Activated CD8-positive, alpha-beta memory T cell treated with anti-CD3 and anti-CD28 coated beads, Interleukin-2, amount 50 U/mL, for 48 hours (primary cell): ENCODE measurements around the gene SCYL2.
"Not testable (repeated sequence)": the region's sequence is repeated elsewhere in the genome, so short reads cannot be mapped to it uniquely, and the experiment has no call there.

ENCODE experiments used
- DNase-seq: peaks from one replicate; pipeline ENCODE4 v3.0.0-alpha.2; 2020

SCYL2 gene, protein sequence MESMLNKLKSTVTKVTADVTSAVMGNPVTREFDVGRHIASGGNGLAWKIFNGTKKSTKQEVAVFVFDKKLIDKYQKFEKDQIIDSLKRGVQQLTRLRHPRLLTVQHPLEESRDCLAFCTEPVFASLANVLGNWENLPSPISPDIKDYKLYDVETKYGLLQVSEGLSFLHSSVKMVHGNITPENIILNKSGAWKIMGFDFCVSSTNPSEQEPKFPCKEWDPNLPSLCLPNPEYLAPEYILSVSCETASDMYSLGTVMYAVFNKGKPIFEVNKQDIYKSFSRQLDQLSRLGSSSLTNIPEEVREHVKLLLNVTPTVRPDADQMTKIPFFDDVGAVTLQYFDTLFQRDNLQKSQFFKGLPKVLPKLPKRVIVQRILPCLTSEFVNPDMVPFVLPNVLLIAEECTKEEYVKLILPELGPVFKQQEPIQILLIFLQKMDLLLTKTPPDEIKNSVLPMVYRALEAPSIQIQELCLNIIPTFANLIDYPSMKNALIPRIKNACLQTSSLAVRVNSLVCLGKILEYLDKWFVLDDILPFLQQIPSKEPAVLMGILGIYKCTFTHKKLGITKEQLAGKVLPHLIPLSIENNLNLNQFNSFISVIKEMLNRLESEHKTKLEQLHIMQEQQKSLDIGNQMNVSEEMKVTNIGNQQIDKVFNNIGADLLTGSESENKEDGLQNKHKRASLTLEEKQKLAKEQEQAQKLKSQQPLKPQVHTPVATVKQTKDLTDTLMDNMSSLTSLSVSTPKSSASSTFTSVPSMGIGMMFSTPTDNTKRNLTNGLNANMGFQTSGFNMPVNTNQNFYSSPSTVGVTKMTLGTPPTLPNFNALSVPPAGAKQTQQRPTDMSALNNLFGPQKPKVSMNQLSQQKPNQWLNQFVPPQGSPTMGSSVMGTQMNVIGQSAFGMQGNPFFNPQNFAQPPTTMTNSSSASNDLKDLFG

DNA sequence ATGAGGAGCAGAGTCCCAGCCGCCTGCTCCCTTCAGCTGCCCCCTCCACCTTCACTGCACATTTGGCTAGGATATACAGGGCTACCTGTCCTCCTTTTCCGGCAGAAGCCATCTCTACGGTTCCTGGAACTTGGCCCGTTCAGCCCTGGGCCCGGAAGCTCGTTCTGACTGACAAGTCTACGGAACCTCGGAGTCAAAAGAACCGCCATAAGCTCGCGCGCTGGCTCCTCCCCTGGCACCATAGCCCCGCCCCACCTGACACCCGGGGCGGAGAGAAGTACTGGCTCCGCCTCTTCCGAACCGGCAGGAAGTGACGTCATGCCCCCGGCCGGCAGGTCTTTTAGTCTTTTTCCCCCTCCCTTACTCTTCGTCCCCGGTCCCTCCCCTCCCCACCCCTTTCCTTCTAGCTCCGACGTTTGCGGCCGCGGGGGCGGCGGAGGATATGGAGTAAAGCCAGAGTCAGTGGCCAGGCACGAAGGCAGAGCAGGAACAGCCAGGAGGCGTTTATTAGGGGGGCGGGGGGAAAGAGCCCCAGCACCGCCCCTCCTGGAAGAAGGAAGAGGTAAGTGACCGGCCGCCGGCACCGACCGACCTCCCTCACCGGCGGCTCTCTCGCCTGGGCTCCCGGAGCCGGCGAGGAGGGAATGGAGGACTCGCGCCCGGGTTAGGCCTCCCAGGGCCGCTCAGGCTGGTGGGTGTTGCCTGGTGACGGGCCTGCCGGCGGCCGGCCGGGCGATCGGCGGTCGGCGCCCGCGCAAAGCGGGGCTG is at the start of gene SCYL2, which contains the start of gene DEPDC4:
TSS of gene SCYL2 (plus strand) at position 343 of the 768 bp plus-strand sequence. CDS start 15,794 bp downstream, outside the sequence.
TSS of gene DEPDC4 (minus strand) at position 245 of the 768 bp plus-strand sequence. CDS start at position 242, 3 bp downstream.
- peak; percentile 96 for DNase-seq

DNA sequence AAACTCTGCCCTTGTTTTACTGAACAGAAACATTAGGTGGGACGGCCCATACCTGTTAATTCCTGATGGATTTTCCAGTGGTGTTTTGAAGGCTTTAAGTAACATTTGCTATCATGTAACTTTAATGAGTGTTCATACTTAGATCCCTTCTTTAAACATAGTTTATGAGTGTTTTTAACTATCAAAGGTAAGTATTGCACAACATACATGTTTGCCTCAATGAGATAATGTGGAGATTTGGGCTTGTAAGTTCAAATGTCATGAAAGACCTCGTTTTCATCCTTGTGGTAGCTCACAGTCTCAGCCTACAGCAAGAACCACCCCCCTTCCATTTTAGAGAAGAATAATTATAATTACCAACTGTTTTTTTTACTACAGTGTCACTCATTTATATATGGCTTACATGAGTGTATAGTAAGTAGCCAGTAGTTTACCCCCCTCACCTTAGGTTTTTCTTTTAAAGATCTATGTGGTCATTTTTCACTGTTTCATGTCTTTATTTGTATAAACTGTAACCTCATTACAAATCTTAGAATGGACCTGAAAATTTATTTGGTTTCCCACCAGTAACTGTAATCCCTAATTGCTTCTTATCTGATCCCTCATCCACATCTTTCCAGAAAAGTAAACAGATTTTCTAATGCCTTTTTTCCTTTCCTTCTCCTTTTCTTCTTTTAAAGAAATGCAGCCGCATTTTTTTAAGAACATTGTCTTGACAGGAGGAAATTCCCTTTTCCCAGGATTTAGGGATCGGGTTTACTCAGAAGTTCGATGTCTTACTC is 47.5 kb upstream of the SCYL2 start:
- DNase-seq, result no peak

DNA sequence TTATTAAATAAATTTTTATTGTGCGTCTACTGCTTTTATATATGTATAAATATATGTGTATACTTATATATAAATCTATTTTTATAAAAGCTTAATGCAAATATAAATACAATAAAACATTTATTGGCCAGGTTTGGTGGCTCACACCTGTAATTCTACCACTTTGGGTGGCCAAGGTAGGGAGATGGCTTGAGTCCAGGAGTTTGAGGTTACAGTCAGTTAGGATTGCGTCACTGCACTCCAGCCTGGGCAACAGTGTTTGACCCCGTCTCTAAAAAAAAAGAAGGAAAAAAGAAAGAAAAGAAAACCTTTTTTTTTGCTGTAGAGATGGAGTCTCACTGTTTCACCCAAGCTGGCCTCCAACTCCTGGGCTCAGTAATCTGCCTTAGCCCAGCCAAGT is 45.5 kb upstream of the SCYL2 start:
- DNase-seq, result no peak

DNA sequence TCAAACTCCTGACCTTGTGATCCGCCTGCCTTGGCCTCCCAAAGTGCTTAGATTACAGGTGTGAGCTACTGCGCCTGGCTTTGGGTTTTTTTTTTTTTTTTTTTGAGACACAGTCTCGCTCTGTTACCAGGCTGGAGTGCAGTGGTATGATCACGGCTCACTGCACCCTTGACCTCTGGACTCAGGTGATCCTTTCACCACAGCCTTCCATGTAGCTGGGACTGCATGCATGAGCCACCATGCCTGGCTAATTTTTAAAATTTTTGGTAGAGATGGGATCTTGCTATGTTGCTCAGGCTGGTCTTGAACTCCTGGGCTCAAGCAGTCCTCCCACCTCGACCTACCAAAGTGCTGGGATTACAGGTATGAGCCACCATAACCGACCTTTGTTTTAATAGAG is 44.8 kb upstream of the SCYL2 start:
- not testable (repeated sequence) for DNase-seq

DNA sequence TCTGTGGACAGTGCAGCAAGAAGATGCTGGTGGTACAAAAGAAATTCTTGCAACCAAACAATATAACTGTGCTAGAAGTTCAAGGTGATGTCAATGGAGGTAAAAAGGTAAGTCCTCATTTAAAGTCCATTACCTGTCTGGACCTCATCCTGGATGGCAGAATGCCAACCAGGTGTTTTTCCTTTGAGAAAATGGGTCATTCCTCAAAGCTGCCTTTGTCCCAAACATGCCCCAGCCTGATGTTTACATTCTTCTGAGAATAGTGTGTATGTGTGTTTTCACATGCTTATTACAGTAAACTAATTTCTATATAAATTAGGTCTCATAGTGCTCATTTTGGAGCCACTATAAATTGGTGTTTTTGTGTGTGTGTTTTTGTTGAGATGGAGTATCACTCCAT is 41.5 kb upstream of the SCYL2 start:
- no peak for DNase-seq

DNA sequence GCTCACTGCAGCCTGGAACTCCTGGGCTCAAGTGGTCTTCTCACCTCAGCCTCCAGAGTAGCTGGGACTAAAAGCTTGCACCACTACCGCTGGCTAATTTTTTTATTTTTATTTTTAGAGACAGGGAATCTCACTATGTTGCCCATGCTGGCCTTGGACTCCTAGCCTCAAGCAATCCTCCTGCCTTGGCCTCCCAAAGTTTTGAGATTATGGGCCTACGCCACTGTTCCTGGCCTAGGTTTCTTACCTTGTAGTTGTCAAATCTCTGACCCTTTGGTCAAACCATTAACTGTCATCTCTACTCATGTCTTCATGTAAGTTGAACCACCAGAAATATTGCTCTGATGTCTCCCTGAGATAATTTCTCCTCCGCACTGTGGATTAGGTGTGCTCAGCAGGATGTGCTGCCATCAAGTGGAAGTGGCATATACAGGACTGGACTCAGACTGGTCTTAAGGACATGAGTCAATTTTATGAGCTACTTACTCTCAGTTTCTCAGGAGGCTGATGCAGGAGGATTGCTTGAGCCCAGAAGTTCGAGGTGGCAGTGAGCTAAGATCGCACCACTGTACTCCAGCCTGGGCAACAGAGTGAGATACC is 37.8 kb upstream of the SCYL2 start:
- DNase-seq, result no peak

DNA sequence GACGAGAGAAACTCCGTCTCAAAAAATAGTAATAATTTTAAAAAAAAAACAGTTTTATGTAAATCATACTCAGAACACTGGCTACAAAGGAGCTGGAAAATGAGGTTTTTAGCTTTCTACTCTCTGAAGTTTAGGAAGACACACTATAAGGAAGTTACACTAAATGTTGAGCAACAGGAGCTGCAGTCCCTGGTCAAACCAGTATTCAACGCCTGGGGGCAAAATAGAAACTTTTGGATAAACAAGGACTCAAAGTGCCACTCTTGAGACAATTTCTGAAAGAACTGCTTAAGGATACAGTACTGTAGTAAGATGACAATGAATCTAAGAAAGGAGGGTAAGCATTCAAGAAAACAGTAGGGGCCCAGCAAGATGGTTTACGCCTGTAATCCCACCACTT is 37.1 kb upstream of the SCYL2 start:
- no peak for DNase-seq

DNA sequence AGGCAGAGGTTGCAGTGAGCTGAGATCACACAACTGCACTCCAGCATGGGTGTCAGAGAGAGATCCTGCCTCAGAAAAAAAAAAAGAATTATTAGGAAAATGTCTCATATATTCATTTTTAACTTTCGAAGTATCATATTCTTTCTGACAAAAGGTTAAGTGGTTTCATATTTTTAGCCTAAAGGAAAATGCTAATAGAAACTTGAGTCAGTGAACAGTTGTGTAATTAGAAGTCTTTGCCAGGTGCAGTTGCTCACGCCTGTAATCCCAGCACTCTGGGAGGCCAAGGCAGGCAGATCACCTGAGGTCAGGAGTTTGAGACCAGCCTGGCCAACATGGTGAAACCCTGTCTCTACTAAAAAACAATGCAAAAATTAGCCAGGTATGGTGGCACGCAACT is 35.1 kb upstream of the SCYL2 start:
- not testable (repeated sequence) for DNase-seq

DNA sequence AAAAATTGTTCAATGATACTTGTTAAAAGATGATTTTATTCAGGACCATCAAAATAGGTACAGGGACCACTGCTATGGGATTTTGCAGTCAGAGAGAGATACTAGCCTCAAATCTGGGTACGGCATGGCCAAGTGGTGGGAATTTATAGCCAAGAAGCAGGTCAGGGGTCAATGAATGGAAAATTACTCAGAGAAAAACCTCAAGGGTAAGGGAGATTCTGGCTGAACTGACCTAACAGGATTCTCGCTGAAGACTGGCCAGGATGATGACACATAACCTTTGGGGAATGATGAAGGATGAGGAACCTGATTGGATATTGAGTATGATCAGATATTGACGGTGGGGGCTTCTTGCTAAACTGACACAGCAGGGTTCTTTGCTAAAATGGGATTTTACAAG is 32.8 kb upstream of the SCYL2 start:
- no peak for DNase-seq

DNA sequence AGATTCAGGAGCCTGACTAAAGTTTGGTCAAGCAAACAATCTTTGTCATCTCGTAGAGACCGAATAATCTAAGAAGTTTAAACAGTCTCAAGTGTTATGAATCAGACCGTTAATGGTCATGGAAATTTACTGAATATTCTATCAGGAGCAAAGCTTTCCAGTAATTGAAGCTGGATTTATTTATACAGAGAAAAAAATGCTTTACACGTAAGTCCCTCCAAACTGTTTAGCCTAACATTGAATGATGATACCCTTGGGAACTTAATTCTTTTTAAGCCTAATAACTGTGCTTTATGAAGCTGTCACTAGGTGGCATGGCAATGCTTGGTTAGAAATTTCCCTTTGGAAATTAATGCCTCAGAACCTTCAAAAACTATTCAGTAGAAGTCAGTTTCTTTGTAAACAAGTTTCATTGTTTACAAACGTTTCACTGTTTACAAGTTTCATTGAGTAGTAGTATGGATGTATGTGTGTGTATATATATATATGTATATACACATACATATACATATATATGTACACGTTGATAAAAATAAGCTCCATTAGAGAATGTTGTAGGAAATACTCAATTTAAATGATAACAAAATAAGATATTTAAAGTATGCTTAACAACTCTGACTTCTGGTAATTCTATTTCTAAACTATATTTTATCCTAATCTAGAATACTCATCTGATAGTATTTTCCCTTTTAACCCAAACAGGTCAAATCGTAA is 32.2 kb upstream of the SCYL2 start:
- no peak for DNase-seq

DNA sequence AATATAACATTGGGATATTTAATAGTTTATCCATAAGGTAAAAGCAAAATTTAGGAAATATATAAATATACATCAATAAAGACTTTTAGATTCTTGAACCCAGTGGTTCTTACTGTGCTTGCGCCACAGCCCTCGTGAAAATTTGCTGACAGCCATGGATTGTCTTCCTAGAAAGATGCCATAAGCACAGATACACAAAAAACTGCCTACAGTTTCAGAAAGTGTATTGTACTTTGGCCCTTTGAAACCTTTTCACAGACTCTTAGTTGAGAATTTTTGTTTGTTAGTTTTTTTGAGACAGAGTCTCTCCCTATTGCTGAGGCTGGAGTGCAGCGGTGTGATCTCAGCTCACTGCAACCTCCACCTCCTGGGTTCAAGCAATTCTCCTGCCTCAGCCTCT is 28.2 kb upstream of the SCYL2 start:
- DNase-seq, result no peak

DNA sequence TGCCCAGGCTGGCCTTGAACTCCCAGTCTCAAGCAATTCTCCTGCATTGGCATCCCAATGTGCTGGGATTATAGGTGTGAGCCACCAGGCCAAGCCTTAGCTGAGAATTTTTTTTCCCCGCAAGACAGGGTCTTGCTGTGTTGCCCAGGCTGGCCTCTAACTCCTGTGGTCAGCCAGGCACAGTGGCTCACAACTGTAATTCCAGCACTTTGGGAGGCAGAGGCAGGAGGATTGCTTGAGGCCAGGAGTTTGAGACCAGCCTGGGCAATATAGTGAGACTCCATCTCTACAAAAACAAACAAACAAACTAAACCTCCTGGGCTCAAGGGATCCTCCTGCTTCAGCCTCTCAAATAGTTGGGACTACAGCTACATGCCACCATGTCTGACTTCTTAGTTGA is 27.4 kb upstream of the SCYL2 start:
- DNase-seq, result no peak

DNA sequence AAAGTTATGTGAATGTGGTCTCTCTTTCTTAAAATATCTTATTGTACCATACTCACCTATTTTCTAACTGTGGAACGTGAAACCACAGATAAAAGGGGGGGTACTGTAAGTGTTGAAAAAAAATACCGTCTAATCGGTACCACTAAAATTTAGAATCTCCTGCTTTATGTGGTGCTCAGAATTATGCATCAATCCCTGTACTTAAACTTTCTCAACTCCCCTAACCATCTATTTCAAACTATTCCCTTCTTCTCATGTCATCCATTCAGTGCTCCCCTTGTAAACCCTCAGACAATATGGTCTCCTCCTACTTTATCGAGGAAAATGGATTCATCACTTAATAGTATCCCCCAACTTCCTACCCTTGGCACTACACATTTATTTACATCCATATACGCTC is 23.8 kb upstream of the SCYL2 start:
- no peak for DNase-seq

DNA sequence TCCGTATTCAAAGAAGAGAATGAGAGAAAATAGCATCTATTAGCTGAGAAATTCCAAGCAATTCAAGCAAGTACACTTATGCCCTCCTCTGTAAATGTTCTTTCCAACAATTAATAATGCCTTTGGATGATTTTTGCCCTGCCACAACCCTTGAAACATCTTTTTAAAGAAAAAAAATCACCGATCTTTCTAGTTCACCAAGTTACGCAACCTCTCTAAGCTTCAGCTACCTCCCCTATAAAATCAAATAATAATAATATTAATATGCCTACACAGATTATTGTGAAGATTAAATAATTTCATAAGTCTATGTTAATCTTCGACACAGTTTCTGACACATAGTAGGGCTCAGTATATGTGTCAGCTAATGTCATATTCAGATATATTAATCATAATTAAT is 19.2 kb upstream of the SCYL2 start:
- DNase-seq, result no peak

DNA sequence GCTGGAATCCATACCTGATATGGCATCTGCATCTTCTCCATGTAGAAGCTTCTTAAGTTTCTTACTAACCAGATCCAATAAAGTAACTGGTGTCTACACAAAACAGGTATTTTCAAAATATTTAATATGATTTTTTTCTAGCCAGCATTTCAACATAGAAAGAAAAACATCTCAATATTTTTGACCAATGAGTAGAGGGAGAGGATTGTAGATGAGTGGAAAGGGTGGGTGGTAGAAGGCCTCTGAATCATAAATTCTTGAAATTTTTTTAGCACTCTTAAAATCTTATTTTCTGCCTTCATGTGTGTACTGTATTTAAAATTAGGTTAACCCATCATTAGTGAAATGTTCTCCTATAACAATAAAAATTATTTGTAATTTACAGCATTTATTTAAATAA is 18.1 kb upstream of the SCYL2 start:
- DNase-seq, result no peak

DNA sequence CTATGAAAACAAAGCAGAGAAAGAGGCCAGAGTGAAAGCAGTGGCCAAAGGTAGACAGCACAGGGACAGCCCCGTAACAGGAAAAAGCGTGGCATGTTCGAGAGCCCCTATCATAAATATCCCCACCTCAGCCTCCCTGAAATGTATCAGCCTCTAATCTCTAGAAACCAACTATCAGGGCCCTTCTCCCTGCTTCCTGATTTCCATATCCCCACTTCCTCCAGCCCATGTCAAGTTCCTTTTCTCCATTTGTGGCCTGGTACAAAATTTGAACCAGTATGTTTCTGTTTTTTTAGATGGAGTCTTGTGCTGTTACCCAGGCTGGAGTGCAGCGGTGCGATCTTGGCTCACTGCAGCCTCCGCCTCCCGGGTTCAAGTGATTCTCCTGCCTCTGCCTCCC is 17.0 kb upstream of the SCYL2 start:
- no peak for DNase-seq

DNA sequence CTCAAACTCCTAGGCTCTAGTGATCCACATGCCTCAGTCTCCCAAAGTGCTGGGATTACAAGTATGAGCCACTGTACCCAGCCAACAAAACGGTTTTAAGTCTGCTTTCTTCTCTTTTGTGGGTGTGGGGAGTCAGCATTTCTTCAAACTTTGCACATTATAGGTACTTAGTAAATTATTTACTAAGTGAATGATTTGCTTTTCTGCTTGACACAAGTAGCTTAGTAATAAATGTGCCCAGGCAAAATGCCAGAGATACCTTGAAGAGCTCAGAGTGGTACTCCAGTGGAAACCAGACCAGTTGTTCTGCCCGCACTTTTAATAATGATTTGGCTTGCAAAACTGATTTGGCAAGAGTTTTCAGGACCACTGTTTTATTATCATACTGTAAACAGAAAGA is 15.1 kb upstream of the SCYL2 start:
- no peak for DNase-seq

DNA sequence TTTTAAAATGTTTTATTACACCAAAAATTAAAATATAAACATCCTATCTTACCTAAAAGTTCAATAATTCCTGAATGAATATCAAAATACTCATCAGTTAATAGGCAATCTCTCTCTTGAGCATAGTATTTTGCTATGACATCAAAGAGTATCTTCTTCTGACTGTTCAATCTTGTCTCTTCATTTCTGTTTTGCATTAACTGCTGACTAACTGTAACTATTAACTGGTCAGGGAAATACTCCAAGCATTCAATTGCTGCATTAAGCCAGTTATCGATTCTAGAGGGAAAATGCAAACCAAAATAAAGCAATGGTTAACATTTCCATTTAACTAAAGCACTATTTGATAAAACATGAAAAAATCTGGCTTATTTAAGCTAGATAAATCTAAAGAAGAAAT is 13.5 kb upstream of the SCYL2 start:
- DNase-seq, result no peak

DNA sequence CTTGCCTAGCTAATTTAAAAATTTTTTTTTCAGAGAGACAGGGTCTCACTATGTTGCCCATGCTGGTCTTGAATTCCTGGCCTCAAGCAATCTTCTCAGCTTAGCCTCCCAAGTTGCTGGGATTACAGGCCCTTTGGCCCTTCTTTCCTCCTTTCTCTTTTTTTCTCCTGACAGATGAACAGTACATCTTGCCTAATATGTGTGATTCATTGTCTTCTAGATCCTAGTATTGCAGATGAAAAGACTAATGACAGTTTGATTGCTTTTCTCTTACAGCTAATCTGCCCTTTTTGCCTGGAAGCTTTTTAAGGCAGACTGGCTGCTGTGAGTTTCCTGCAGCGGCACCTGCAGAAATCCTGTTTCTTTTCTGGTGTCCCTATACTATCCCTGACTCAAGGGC is 12.1 kb upstream of the SCYL2 start:
- DNase-seq, result no peak

DNA sequence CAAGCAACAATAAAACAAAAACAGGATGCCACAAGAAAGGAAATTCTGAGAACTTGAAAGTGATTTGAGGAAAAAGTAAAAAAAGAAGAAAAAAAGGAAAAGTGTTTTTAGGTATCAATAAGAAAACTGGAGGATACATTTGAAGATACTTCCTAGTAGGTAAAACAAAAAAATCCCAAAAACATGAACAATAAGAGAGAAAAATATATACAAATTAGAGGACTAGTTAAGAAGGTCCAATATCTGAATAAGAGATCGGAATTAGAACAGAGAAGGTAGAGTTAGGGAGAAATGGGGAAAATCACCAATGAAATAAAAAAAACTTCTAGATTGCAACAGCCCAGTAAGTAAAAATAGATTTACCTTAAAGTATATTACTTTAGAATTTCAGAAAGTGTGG is 8.8 kb upstream of the SCYL2 start:
- no peak for DNase-seq

DNA sequence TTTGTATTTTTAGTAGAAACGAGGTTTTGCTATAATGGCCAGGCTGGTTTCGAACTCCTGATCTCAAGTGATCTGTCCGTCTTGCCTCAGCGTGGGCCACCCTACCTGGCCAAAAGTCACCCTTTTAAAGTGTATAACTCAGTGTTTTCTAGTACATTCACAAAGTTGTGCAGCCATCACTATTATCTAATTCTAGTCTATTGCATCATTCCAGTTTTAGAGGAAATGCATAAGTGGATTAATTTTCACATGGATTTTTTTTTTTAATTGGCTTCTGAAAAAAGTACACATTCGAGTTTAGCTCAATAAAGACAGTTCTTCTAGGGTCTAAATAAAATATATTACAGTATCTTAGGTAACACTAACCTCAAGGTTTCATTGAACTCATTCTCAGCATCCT is 3.8 kb upstream of the SCYL2 start:
- no peak for DNase-seq
